Fibroblast of pulmonary artery (primary cell): Measurements from ENCODE around the gene EPHA7.

ENCODE experiments used
- DNase-seq: peaks from one replicate; pipeline ENCODE4 v3.0.0-alpha.2; 2010; ENCODE audit warnings: low read depth
- H3K4me3 ChIP-seq: replicated peaks from 2 replicates; pipeline ENCODE4 v1.5.1; 2011; ENCODE audit warnings: low read depth, mild to moderate bottlenecking, control low read depth, low read length, moderate library complexity
- TF ChIP-seq, protein P1 (sequence below): IDR thresholded peaks from 2 replicates; pipeline ENCODE4 v1.5.1; 2011; ENCODE audit warnings: mild to moderate bottlenecking, control low read depth, low read length, inconsistent platforms; ENCODE audit errors: missing control alignments

The EPHA7 gene

DNA sequence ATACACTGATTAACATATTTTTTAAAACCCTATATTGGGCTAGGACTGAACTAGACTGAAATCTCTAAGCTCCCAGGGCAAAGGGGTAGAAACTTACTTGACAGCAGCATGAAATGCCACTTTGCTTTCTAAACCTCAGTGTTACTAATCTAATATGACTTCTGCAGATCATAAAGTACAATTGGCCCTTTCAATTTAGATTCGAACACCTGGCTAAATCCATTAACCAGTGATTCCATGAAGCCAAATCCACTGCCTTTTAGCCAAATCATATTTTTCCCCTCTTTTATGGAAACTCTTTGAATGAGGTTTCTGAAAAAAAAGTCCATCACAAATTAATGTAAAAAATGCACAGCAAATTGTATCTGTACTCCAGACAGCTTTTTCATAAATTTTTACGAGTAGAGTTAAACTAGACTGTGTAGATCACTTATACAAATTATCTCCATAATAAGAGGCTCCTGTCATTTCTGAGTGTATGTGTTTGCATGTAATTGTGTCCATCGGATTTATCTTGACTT lies 25.7 kb downstream of the EPHA7 start:
- no peak for DNase-seq

DNA sequence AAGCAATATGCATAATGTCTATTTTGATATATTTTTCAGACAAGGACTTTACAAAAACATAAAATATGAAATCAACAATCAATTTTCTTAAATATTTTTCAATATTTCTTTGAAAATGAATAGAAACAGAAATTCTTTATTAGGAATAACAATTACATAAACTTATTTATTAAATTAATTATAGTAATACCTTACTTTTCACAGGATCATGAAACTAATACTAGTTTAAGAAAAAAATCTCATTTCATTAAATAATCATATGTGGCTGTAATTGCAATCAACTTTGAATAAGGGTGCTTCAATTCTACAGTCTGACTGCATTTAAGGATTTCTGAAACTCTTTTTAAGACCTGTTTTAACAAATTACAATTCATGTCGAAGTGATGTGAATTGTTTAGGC lies 26.6 kb downstream of the EPHA7 start:
- H3K4me3 ChIP-seq, result no peak overlapping the region
- no peak for DNase-seq
- TF ChIP-seq, protein P1, sequence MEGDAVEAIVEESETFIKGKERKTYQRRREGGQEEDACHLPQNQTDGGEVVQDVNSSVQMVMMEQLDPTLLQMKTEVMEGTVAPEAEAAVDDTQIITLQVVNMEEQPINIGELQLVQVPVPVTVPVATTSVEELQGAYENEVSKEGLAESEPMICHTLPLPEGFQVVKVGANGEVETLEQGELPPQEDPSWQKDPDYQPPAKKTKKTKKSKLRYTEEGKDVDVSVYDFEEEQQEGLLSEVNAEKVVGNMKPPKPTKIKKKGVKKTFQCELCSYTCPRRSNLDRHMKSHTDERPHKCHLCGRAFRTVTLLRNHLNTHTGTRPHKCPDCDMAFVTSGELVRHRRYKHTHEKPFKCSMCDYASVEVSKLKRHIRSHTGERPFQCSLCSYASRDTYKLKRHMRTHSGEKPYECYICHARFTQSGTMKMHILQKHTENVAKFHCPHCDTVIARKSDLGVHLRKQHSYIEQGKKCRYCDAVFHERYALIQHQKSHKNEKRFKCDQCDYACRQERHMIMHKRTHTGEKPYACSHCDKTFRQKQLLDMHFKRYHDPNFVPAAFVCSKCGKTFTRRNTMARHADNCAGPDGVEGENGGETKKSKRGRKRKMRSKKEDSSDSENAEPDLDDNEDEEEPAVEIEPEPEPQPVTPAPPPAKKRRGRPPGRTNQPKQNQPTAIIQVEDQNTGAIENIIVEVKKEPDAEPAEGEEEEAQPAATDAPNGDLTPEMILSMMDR, result no peak

More for the DNA sequence above, 25.7 kb downstream of the EPHA7 start:
- H3K4me3 ChIP-seq, result no peak overlapping the region
- TF ChIP-seq, protein P1, result no peak

DNA sequence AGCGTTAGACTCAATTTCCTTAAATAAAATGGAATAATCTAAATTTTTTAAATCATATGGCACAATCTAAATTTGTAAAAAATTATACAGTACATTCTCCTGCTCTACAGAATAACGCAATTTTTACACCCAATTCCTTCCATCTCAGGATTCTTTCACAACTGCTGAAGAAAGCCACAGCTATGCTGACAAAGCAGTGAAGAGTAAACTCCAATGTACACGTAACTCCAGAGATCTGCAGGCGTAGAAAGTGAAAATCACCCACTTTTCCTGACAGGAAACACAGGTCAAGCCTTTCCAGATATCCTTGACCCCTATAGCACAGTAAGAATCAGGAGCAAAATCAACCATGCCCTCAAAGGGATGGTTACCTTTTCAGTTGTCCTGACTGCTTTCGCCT lies 27.4 kb downstream of the EPHA7 start:
- TF ChIP-seq, protein P1, result no peak
- H3K4me3 ChIP-seq, result no peak overlapping the region
- DNase-seq, result no peak

DNA sequence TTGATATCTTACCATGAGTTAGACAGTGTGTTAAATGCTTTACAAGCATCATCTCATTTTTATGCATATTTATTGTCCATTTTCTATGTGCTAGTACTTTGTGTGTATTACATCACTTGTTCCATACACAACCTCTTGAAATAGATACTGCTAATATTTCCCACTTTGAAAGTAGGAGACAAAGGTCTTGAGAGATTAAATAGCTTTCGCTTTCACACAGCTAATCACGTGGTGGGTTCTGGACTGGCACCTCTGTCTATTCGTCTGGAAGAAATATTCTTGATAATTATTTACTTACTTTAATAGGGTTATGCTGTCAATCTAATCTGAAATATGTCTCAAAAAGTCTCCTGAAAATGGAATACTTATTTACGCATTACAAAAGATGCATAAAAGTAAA lies 30.2 kb downstream of the EPHA7 start:
- TF ChIP-seq, protein P1, result no peak
- no peak overlapping the region for H3K4me3 ChIP-seq
- DNase-seq, result no peak

DNA sequence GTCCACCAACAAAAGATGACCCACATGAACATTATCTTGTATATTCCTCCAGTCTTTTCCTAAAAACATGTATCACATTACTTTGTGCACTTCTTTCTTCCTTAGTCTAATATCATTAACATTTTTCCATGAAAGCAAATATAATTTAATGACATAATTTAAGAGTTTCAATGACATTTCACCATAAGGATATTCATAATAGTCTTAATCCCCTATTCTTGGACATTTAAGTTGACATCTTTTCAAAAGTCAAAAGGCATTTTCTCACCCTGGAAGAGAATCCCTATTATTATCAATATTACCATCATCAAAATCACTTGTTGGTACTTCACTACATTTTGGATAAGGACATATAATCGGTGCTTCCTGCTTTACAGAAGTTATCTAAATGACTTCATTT lies 31.3 kb downstream of the EPHA7 start:
- DNase-seq, result no peak
- TF ChIP-seq, protein P1, result no peak
- H3K4me3 ChIP-seq, result no peak overlapping the region

DNA sequence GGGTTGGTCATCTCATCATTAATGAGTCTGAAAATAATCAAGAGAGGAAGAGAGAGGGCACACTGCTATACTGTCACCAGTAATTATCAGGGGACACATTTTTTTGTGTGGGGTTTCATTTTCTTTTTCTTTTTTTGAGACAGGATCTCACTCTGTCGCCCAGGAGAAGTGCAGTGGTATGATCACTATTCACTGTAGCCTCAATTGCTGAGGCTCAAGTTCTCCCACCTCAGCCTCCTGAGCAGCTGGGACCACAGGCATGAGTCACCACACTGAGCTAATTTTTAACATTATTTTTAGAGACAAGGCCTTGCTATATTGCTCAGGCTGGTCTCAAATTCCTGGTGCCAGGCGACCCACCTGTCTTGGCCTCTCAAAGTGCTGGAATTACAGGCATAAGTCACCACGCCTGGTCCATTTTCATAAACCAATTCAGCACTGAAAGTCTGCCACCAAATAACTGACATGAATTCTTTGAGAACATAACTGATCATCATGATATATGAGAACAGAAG lies 43.3 kb downstream of the EPHA7 start:
- H3K4me3 ChIP-seq, result no peak overlapping the region
- TF ChIP-seq, protein P1, result no peak
- DNase-seq, result no peak

DNA sequence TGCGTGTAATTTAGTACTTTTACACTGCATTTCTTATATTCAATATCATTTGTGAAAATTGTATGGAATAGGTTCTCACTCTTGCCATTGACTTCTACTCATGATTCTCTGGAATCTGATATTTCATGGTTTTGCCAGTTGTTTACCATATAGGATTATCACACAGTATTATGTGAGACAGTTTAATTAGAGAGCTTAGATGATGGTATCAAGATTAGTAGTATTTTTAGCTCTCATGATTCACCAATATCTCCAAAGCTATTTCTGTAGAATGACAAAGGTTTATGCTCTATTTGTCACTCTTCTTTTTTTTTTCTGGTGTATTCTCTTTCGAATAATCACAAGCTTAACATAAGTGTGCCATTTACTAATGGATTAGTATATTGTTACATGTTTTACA lies 45.9 kb downstream of the EPHA7 start:
- DNase-seq, result no peak
- no peak overlapping the region for H3K4me3 ChIP-seq
- TF ChIP-seq, protein P1, result no peak
